ENCODE data around the gene HIP1.
"Not testable (repeated sequence)": the region's sequence is repeated elsewhere in the genome, so short reads cannot be mapped to it uniquely, and the experiment has no call there.

The HIP1 gene

DNA sequence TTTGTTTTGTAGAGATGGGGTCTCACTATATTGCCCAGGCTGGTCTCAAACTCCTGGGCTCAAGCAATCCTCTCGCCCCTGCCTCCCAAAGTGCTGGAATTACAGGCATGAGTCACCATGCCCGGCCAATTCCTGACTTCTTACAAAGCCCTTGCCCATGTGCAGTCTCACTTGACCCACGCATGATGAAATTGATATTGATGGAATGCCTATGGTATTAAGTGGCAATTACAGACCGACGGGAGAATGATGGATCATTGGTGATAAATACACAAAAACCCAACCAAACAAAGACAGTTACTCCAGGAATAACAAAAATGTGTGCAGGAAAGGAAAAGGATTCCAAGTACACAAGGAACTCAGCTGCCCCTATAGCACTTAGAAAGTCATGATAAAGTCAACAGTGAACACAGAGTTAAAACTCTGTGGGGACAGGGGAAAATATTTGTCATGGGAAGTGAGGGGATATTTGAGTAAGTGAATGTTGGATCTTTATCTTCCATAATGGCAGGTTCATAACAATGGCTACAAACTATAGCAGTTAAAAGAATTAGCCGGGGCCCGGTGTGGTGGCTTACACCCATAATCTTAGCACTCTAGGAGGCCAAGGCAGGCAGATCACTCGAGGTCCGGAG lies 21.6 kb downstream of the HIP1 start:
- DNase-seq (ENCODE audit: low spot score): peak; percentile 49

DNA sequence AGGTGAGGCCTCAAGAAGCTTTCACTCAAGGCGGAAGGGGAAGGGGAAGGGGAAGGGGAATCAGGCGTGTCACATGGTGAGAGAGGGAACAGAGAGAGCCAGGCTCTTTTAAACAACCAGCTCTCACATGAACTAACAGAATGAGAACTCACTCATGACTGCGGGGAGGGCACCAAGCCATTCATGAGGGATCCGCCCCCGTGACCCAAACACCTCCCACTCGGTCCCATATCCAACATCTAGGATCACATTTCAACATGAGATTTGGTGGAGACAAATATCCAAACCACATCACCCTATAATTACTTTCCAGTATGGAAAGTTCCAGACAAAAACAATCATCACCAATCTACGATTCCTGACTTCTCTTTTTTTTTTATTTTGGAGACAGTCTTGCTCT lies 22.9 kb downstream of the HIP1 start:
- no peak for DNase-seq (ENCODE audit: low spot score)

DNA sequence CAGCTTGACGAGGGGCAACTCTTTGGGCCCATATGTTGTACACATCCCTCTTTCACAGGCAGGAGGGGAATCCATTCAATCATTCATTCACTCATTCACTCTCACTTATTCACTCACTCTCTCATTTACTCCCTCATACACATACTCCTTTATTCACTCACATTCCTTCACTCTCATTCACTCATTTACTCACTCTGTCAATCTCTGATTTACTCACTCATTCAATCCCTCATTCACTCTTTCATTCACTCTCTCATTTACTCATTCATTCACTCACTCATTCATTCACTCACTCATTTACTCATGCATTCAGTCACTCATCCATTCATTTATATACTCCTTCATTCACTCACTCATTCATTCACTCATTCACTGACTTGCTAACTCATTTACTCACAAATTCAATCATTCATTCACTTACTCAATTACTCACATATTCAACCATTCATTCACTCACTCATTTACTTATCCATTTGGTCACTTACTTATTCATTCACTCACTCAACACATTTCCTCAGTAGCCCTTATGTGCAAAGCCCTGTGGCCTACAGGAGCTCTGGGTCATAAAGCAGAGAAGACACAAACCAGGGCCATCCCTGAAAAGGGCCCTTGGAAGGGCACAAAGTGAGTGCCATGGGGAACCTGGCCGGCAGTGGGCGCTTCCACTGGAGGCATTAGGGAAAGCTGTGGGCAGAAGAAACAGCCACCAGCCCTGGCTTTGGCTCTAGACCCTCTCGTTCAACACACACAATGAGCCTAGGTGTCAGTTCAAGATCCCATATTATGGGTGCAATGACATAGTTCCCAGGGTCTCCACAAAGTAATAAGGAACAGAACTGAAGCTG lies 26.0 kb downstream of the HIP1 start:
- DNase-seq (ENCODE audit: low spot score): no peak

DNA sequence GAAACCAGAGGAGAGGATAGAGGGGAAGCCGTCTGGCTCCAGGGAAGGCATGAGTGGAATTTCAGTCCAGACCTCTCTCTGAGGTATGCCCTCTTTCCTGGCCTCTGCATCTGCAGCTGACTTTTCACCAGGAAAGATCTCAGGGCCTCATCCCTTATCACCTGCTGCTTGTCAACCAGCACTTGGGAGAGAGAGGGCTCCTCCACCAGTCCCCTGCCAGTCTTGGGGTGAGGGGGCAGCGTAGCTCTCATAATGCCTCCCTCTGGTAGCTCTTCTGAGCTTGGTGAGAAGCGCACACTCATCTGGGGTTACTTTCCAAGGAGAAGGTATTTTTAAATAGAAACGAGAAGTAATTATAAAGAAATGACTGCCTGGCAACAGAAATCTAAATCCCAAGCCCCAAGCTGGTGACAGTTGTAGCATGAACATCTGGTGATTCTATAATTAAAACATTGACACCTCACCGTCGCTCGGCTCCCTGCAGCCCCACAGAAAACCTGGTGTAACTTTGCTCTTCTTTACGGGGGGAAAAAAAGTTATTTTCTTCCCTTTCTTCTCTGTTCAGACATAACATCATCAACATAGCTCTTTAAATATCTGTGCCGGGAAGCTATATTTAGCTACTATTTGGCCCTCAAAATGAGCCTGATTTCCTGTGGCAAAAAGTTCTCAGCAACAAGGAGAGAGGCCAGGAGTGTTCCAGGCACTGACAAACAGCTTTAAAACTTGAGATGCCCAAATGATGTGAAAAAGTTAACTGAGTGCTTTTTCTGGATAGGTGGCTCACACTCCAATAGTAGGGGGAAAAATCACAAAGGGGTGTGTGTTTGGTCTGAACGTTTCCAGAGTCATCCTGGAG lies 26.9 kb downstream of the HIP1 start:
- no peak for DNase-seq (ENCODE audit: low spot score)

DNA sequence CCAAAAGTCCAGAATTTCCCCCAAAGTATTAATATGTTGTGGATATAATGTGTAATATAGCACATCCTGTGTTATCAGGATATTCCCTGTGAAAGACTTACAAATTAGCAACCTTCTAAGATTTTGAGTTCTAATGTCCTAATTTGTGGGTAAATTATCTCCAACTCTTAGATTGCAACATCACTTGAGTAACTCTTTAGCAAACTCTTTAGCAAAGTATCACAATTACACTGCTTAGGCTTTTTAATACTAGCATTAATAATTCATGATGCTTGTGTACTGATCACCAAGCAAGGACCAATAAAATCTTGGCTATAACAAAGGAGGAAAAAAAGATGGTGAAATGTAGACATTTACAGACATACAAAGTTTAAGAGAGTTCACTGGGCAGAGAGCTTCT lies 27.7 kb downstream of the HIP1 start:
- DNase-seq (ENCODE audit: low spot score): no peak

DNA sequence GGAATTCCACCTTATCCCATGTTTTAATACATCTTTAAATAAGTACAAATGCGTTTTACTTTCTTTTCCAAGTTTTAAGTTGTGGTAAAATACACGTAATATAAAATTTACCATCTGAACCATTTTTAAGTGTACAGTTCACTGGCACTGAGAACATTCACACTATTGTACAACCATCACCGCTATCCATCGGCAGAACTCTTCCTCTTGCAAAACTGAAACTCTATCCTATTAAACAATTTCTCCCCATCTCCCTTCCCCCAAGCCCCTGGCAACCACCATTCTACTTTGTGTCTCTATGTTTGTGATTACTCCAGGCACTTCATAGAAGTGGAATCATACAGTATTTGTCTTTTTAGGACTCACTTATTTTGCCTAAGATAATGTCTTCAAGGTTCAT lies 33.8 kb downstream of the HIP1 start:
- DNase-seq (ENCODE audit: low spot score): no peak

DNA sequence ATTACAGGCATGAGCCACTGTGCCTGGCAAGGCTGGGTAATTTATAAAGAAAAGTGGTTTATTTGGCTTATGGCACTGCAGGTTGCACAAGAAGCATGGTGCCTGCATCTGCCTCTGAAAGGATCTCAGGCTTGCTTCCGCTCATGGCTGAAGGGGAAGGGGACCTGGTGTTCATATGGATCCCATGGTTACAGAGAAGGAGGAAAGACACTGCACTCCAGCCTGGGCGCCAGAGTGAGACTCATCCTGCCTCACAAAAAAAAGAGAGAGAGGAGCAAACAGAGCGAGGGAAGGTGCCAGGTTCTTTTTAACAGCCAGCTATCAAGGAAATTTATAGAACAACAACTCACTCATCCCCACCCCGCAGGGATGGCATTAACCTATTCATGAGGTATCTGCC lies 36.2 kb downstream of the HIP1 start:
- no peak for DNase-seq (ENCODE audit: low spot score)

DNA sequence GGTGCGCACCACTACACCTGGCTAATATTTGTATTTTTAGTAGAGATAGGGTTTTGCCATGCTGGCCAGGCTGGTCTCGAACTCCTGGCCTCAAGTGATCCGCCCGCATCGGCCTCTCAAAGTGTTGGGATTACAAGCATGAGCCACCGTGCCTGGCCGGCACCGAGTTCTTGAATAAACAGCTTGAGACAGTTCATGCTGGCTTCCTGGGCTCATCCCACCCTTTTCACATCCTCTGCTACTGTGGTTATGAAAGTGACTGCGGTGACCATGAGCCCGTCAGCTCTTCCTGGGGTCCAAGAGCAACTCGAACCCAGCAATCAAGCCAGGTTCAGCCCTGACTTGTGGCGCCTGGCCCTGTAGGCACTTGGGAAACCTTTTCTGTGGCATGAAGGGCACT lies 38.7 kb downstream of the HIP1 start:
- no peak for DNase-seq (ENCODE audit: low spot score)

DNA sequence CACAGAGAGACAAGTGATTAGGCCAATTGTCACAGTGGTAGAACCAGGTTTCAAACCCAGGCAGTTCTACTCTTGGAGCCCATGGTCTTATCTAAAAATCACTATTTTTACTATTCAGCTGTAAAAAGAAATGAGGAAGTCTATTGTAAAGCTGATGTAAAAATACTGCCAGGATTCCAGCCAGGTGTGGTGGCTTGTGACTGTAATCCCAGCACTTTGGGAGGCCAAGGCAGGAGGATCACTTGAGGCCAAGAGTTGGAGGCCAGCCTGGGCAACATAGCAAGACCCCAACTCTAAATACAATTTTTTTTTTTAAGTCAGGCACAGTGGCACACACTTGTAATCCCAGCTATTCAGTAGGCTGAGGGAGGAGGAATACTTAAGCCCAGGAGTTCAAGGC lies 40.4 kb downstream of the HIP1 start:
- DNase-seq (ENCODE audit: low spot score): no peak

DNA sequence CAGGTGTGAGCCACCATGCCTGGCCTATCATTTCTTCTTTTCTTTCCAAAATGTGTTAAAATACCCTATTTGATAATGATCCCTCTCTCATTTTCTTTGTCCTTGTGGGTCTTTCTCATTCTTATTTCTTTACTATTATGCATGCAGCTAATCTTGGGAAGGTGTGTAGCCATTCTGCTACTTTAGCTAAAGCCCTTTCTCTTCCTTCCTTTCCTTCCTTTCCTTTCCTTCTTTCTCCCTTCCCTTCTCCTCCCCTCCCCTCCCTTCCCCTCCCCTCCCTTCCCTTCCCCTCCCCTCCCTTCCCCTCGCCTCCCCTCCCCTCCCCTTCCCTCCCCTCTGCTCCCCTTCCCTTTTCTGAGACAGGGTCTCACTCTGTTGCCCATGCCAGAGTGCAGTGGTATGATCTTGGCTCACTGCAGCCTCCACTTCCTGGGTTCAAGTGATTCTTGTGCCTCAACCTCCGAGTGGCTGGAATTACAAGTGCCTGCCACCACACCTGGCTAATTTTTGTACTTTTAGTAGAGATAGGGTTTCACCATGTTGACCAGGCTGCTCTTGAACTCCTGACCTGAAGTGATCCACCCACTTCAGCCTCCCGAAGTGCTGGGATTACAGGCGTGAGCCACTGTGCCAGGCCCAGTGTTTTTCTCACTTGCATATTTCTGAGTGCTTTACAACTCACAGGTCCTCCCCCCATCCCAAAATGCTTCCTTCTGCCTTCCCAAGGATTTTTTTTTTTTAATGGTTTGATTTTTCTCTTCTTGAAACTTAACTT lies 42.3 kb downstream of the HIP1 start:
- no peak for DNase-seq (ENCODE audit: low spot score)

DNA sequence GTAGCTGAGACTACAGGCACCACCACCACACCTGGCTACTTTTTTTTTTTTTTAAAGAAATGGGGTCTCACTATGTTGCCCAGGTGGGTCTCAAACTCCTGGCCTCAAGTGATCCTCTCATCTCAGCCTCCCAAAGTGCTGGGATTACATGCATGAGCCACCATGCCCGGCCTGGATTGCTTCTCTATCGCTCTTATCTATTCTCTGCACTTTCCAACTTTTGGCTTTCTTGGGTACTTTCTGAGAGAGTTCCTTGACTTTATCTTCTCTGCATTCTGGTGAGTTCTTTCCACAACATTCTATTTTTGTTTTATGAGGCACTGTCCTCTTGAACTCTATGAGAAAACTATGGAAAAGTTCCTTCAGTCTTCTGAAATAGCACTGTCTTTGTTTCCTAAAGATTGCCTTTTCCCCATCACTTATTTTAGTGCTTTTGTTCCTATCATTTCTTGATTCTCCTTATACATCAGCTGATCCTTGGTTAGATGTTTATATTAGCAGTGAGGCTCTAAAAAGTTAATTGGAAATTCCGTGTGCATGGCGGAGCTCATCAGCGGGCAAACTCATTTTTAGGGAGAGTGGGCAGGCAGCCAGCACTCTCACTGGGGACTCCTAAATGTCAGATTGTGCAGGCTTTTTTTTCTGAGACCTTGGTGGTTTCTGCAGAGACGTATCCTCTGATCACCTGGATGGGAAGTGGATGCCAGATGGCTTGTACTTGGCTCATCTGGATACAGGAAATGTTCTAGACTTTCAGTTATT lies 43.9 kb downstream of the HIP1 start:
- no peak for DNase-seq (ENCODE audit: low spot score)

DNA sequence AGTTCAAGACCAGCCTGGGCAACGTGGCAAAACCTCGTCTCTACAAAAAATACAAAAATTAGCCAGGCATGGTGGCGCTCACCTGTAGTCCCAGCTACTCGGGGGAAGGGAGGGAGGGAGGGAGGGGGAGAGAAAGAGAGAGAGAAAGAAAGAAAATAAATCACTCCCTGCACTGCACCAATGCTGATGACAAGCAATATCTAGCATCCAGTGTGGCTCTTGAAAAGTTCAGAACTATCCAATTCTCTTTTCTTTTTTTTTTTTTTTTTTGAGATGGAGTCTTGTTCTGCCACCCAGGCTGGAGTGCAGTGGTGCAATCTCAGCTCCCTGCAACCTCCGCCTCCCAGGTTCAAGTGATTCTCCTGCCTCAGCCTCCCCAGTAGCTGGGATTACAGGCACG lies 45.1 kb downstream of the HIP1 start:
- DNase-seq (ENCODE audit: low spot score): not testable (repeated sequence)

DNA sequence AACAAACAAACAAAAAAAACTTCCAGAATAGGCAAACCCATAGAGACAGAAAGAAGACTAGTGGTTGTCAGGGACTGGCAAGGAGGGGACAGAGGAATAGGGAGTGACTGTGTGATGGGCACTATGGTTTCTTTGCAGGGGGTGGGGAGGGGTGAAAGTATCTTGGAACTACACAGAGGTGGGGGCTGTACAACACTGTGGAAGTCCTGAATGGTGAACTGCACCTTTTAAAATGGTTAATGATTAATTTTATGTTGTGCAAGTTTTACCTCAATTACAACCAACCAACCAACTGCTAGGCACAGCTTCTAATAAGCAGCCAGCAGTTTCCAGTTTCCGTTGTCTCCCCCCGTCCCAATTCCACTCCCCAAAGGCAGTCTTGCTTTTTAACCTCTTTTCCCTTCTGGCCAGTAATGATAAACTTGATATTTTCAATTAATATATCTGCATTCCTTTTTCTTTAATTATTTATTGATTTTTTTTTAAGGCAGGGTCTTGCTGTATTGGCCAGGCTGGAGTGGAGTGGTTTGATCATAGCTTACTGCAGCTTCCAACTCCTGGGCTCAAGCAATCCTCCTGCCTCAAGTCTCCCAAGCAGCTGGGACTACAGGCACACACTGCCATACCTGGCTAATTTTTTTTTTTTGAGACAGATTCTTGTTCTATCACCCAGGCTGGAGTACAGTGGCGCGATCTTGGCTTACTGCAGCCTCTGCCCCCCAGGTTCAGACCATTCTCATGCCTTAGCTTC lies 46.8 kb downstream of the HIP1 start:
- DNase-seq (ENCODE audit: low spot score): no peak

DNA sequence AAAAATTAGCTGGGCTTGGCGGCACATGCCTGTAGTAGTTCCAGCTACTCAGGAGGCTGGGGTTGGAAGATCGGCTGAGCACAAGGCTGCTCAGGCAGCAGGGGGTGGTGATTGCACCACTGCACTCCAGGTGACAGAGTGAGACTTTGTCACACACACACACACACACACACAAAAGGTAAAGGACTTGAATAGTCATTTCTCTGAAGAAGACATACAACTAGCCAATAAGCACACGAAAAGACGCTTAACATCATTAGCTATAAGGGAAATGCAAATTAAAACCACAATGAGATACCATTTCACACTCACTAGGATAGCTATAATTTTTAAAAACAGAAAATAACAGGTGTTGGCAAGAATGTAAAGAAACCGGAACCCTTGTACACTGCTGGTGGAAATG lies 48.6 kb downstream of the HIP1 start:
- DNase-seq (ENCODE audit: low spot score): no peak

DNA sequence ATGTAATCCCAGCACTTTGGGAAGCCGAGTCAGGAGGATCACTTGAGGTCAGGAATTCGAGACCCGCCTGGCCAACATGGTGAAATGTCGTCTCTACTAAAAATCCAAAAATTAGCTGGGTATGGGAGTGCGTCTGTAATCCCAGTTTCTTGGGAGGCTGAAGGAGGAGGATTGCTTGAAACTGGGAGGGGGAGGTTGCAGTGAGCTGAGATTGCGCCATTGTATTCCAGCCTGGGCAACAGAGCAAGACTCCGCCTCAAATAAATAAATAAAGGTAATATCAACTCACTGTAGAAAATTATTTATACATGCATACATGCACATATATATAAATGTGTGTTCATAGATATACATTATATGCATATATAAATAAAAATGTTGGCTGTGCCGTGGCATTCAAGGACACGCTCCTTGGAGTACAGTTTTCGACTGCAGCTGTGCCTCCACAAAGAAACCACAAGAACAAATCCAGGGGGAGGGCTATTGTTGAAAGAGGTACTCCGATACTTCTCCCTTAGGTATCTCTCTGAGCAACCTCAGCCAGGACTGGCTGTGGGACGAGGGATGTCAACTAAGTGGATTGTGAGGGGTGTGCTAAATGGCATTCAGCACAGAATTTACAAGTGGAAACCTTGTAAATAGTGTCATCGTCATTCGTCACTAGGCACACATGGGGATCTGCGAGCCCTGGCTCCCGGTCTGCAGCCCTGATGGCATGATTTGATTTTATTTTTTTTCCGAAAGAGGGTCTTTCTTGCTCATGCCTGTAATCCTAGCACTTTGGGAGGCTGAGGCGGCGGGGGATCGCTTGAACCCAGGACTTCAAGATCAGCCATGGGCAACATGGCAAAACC lies 49.3 kb downstream of the HIP1 start:
- DNase-seq (ENCODE audit: low spot score): no peak

DNA sequence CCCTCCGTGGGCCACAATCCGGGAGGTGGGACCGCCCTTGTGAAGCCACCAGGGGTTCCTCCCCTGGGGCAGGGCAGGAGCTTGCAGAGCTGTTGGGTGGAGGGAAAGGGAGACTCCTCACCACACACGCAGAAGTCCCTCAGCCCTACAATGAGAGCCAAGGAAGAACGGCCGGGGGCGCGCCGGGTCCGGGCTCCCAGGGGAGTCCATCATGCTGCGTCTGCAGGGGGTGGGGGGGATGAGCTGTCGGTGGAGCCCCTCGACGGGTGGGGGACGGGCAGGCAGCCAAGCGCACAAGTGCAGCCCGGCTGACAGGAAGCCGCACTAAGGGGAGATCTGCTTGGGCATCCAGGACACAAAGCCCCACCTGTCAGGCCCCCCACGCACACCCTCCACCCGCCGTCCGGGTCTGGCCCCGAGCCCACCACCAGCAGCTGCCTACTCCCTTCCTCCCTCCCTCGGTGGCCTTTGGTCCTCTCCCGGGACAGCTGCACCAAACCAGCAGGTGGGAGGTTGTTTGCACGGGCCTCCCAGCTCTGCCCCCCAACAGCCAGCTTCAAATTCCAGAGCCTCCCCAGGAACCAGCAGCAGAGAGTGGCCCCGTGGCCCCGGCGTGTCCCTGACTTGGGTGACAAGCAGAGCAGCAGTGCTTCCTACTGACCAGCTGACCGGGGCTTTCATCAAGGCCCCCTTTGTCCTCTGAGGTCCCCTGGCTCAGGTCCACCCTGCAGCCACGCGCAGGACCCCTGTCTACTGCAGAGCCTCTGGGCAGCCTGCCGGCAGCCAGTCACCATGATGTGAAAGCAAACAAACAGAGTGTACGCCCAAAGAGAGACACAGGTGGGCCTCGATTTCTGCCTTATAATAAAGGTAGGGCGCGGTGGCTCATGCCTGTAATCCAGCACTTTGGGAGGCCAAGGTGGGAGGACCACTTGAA lies 50.3 kb downstream of the HIP1 start:
- DNase-seq (ENCODE audit: low spot score): no peak

DNA sequence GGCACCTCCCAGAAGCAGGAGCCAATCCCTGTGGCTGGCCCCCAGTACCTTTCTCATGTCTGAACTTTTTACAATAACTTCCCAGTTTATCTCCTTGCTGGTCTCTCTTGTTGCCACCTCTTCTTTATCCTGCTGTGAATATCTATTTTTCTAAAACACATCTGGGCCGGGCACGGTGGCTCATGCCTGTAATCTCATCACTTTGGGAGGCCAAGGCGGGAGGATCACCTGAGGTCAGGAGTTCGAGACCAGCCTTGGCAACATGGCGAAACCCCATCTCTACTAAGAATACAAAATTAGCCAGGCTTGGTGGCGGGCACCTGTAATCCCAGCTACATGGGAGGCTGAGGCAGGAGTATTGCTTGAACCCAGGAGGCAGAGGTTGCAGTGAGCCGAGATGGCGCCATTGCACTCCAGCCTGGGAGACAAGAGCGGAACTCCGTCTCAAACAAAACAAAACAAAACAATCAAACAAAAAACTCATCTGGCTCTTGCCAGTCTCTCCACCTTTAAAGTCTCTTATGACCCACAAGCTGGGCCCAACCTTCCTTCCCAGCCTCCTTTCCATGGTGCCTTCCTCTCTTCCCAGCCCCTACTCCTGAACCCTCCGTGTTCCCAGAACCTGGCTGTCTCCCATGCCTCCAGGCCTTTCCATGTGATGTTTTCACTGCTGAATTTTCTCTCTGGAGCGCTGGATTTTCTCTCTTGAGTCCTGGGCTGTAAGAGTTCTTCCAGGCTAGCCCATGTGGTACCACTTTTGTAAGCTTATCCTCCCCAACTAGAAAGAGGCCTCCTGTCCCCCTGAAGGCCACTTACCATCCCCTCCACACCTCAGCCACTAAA lies 51.3 kb downstream of the HIP1 start:
- no peak for DNase-seq (ENCODE audit: low spot score)

DNA sequence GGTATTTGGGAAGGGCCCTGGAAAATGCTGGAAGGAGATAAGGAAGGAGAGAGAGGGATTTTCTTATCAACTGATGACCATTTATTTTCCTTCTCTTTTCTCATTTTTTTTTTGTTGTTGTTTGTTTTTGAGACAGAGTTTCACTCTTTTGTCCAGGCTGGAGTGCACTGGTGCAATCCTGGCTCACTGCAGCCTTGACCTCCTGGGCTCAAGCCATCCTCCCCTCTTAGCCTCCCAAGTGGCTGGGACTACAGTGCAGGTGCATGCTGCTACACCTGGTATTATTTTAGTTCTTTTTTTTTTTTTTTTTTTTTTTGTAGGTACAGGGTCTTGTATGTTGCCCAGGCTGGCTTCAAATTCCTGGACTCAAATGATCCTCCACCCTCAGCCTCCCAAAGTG lies 52.2 kb downstream of the HIP1 start:
- DNase-seq (ENCODE audit: low spot score): no peak
